MM.1S (cell line): ENCODE measurements around the gene KRR1.
"Not testable (repeated sequence)": the region's sequence is repeated elsewhere in the genome, so short reads cannot be mapped to it uniquely, and the experiment has no call there.

Experiments
- CTCF ChIP-seq: fragments of 300-600 bp; sonication (generic); IDR thresholded peaks from 2 replicates; pipeline ENCODE4 v1.5.1; 2016; ENCODE audit warnings: antibody characterized with exemption, low read length, mixed read lengths
- EZH2 ChIP-seq: fragments of 300-600 bp; sonication (generic); optimal IDR thresholded peaks from 2 replicates; pipeline ENCODE3; 2017; ENCODE audit warnings: low read depth, mild to moderate bottlenecking, antibody characterized with exemption, low read length, mixed read lengths
- EZH2phosphoT487 ChIP-seq: fragments of 300-600 bp; sonication (generic); IDR thresholded peaks from 2 replicates; pipeline ENCODE4 v1.6.1; 2018; ENCODE audit warnings: antibody characterized with exemption, low read length

- not testable (repeated sequence) for TF ChIP-seq CTCF, EZH2phosphoT487, EZH2
These were observed 53.5 kb downstream of the KRR1 start for GRCh38 chr12:75457866-75458265.
